RWPE1 (cell line): ENCODE measurements around the gene TAGLN.

Source experiments
- CTCF ChIA-PET: fragments of 350-600 bp; sonication (Branson Sonifier 250); formaldehyde crosslinking; extraction: SDS; loops from one replicate; lab custom pipeline; 2021; lab: Yijun Ruan, JAX
- POLR2A ChIA-PET: fragments of 400-600 bp; formaldehyde crosslinking; extraction: SDS; loops from one replicate; lab custom pipeline; 2020; ENCODE audit warnings: antibody characterized with exemption; ENCODE audit not compliant: low non-redundant PET; lab: Yijun Ruan, JAX
- DNase-seq: peaks from one replicate; pipeline ENCODE4 v3.0.0; 2012; ENCODE audit warnings: low spot score
- H3K27ac ChIP-seq: fragments of 450-650 bp; 2 replicates; pipeline ENCODE4 v1.5.1; 2017
- TF ChIP-seq, protein P1 (sequence below): fragments of 450-650 bp; conservative IDR thresholded peaks from 2 replicates; pipeline ENCODE4 v1.5.1; 2017; ENCODE audit warnings: low read depth, mild to moderate bottlenecking

TAGLN gene

DNA sequence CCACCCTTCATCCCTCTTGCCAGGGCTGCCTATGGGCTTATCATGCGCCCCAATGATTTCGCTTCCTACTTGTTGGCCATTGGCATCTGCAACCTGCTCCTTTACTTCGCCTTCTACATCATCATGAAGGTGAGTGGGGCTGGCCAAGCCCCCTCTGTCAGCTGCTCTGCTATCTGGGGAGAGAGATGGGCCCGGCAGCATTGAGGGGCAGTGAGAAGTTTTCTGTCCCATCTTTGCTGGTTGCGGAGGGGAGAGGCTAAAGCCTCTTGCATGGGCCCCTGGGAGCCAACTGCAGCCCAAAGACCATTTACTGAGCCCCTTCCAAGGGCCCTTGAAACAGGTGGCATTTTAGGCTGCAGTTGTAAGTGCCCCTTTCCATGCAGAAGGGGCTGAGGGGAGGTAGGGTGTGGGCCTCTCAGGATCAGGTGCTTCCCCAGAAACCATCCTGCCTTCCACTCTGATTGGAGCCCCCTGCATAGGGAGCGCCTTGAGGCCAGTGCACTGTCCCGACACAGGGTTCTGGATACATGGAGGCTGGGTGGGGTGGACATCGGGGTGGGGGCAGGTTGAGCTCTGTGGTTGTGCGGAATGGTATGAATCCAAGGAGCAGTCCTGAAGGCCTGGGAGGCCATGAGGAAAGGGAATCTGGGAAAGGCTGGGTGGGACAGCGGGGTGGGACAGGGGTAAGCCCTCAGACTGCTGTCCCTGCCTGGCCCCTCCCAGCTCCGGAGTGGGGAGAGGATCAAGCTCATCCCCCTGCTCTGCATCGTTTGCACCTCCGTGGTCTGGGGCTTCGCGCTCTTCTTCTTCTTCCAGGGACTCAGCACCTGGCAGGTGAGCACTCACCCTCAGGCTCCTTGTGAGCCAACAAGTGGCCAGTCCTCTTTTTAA, 5.8 kb upstream of the TAGLN start:
- no peak overlapping the region for H3K27ac ChIP-seq
- no peak for DNase-seq
- TF ChIP-seq, protein P1, sequence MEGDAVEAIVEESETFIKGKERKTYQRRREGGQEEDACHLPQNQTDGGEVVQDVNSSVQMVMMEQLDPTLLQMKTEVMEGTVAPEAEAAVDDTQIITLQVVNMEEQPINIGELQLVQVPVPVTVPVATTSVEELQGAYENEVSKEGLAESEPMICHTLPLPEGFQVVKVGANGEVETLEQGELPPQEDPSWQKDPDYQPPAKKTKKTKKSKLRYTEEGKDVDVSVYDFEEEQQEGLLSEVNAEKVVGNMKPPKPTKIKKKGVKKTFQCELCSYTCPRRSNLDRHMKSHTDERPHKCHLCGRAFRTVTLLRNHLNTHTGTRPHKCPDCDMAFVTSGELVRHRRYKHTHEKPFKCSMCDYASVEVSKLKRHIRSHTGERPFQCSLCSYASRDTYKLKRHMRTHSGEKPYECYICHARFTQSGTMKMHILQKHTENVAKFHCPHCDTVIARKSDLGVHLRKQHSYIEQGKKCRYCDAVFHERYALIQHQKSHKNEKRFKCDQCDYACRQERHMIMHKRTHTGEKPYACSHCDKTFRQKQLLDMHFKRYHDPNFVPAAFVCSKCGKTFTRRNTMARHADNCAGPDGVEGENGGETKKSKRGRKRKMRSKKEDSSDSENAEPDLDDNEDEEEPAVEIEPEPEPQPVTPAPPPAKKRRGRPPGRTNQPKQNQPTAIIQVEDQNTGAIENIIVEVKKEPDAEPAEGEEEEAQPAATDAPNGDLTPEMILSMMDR = no peak
- CTCF ChIA-PET = no interaction called here
- POLR2A ChIA-PET = no interaction called here

DNA sequence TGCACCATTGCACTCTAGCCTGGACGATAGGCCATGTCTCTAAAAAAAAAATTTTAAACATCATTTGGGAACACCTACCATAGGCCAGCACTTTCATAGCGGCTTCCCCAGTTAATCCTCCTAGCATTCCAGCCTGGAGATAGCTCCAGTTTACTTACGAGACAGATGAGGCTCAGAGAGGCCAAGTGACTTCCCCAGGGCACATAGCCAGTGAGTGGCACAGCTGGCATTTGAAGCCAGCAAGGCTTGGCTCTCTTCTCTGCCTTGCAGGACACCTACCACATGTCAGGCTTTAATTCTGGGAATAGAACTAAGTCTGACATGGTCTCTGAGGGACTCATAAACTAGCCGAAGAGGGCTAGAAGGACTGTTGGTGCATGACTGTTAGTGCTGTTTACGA, 4.9 kb upstream of the TAGLN start:
- POLR2A ChIA-PET = no interaction called here
- CTCF ChIA-PET = interaction anchor here (0.7 kb wide), 1 partner anchor 159 kb away, joined by 4 read pairs; no protein-coding TSS in a partner anchor
- no peak for DNase-seq
- H3K27ac ChIP-seq = no peak overlapping the region
- TF ChIP-seq, protein P1 = no peak

DNA sequence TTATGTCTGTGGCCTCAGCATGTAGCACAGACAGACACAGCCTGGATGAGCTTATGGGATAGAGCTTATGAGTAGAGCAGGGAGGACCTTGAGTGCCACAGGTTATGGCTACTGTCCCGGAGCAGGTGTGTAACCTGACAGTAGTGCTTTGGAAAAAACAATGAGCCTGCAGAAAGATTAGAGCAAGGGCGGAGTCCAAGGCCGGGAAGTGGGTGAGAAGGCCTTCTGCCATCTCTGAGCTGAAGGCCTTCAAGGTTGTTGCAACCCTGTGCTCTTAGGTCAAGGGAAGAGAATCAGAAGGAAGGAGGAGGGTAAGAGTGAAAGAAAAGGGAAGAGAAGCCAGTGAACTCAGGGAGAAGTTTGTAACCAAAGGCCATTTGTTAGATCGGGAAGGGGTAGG, 3.9 kb upstream of the TAGLN start:
- CTCF ChIA-PET = interaction anchor here (0.6 kb wide), 1 partner anchor 31 kb away, joined by 3 read pairs; no protein-coding TSS in a partner anchor
- no peak overlapping the region for H3K27ac ChIP-seq
- POLR2A ChIA-PET = no interaction called here
- no peak for DNase-seq
- TF ChIP-seq, protein P1 = no peak

DNA sequence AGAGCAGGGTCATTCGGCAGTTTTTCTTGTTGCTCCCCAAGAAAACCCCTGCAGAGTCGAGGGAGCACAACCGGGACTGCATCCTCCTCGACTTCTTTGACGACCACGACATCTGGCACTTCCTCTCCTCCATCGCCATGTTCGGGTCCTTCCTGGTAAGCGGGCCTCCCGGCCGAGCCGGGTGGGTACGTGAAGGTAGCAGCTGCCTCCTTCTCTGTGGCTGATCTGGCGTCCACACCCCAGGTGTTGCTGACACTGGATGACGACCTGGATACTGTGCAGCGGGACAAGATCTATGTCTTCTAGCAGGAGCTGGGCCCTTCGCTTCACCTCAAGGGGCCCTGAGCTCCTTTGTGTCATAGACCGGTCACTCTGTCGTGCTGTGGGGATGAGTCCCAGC, 3.4 kb upstream of the TAGLN start:
- ChIA-PET CTCF (interaction anchor here (0.9 kb wide), 1 partner anchor 415 kb away, joined by 5 read pairs; no protein-coding TSS in a partner anchor), POLR2A (no interaction called here)
- TF ChIP-seq, protein P1 = no peak
- H3K27ac ChIP-seq = peak overlapping the region; percentile 24; the same call in 1 of the 2 replicates
- no peak for DNase-seq

DNA sequence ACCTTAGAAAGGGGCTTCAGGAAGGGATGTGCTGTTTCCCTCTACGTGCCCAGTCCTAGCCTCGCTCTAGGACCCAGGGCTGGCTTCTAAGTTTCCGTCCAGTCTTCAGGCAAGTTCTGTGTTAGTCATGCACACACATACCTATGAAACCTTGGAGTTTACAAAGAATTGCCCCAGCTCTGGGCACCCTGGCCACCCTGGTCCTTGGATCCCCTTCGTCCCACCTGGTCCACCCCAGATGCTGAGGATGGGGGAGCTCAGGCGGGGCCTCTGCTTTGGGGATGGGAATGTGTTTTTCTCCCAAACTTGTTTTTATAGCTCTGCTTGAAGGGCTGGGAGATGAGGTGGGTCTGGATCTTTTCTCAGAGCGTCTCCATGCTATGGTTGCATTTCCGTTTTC, 2.2 kb upstream of the TAGLN start:
- ChIA-PET POLR2A (no interaction called here), CTCF (interaction anchor here (0.6 to 1.4 kb wide), 2 partner anchors 30 to 193 kb away, joined by 3 to 4 read pairs; no protein-coding TSS in a partner anchor)
- DNase-seq = no peak
- H3K27ac ChIP-seq = peak overlapping the region; percentile 24
- TF ChIP-seq, protein P1 = no peak

DNA sequence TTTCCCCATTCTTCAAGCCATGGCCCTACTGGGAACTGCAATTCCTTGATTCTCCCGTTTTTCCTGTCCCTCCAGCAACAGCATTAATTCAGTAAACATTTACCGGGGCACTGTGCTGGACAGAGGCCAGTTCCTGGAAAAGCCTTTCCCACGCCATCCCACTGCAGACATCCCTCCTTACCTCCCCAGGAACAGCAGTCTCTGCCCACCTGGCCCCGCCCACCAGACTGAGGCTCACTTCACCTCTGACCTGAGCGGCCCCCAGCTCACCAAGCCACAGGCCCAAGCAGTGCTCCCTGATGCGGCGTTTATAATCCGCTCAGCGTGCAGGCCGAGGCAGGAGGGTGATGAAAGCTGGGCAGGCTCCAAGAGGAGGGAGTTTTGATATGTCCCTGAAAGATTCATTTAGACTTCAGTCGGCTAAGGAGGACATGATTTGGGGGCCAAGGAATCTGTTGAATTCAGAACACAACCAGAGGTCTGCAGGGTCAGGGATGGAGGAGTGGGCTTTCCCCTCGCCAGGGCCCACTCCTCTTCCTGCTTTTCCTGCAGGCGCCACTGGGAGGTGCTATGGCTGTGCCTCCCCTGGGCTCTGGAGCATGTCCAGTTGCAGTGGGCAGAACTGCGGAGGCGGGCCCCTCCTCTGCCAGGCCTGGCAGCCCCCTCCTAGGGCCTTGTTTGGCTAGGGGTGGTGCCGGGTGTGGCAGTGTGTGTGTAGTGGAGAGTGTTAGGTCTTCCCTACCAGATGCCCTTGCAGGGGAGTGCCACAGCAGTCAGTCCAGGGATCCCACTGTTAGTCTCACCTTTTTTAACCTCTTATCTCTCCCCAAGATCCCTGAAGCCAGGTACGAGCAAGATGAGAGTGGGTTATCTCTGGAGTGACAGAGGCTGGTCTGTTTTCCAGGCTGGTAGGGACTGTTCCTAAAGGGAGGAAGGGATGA, 1.4 kb upstream of the TAGLN start:
- POLR2A ChIA-PET = no interaction called here
- TF ChIP-seq, protein P1 = no peak; the same call in 1 of the 2 replicates
- CTCF ChIA-PET = interaction anchor here (0.6 to 1.4 kb wide), 3 partner anchors 29 to 193 kb away, joined by 3 to 4 read pairs (median 3); no protein-coding TSS in a partner anchor
- H3K27ac ChIP-seq = no peak overlapping the region
- no peak for DNase-seq
